Fibroblast of lung (primary cell): ENCODE measurements around the gene CTSD.

Experiments
- EZH2 ChIP-seq: IDR thresholded peaks from 2 replicates; pipeline ENCODE4 v1.5.1; 2012; ENCODE audit warnings: low read length, control low read depth, mild to moderate bottlenecking; ENCODE audit errors: missing control alignments
- TF ChIP-seq, protein P1 (sequence below), 2 donors: IDR thresholded peaks in 1 of 2; conservative IDR thresholded peaks in 1 of 2; 1 replicate in 1 of 2; 2 replicates in 1 of 2; pipeline ENCODE4 v1.5.1; 2011 to 2012; ENCODE audit warnings: low read length in 2 of 2, control low read depth in 1 of 2, inconsistent platforms in 1 of 2, low read depth in 1 of 2, mild to moderate bottlenecking in 1 of 2

- TF ChIP-seq, protein P1, sequence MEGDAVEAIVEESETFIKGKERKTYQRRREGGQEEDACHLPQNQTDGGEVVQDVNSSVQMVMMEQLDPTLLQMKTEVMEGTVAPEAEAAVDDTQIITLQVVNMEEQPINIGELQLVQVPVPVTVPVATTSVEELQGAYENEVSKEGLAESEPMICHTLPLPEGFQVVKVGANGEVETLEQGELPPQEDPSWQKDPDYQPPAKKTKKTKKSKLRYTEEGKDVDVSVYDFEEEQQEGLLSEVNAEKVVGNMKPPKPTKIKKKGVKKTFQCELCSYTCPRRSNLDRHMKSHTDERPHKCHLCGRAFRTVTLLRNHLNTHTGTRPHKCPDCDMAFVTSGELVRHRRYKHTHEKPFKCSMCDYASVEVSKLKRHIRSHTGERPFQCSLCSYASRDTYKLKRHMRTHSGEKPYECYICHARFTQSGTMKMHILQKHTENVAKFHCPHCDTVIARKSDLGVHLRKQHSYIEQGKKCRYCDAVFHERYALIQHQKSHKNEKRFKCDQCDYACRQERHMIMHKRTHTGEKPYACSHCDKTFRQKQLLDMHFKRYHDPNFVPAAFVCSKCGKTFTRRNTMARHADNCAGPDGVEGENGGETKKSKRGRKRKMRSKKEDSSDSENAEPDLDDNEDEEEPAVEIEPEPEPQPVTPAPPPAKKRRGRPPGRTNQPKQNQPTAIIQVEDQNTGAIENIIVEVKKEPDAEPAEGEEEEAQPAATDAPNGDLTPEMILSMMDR (conservative IDR thresholded peaks at IDR 0.05 in 1 of 2, IDR thresholded peaks at IDR 0.05 in 1 of 2; ENCODE audit: low read depth in 1 of 2, low read length in 2 of 2), result no peak
- no peak for TF ChIP-seq EZH2
Observed at GRCh38 chr11:1805525-1805924, 41.8 kb upstream of the CTSD start.
